ENCODE results near the gene CCDC188.
A peak's percentile ranks its signal among the peaks of the same experiment; 100 is the strongest.

Gene CCDC188

GRCh38 chr22:20131859-20132685 is 18.8 kb downstream of the CCDC188 start:
- DNase-seq: peak; percentile 34

GRCh38 chr22:20131597-20131858 is 19.3 kb downstream of the CCDC188 start, which contains the start of gene ZDHHC8:
TSS of gene ZDHHC8 (plus strand) at chr22:20131804. CDS start at chr22:20131948, 144 bp downstream.
- peak; percentile 65 for DNase-seq

- peak; percentile 85 for DNase-seq
Observed at GRCh38 chr22:20130731-20131596, 19.9 kb downstream of the CCDC188 start.

- DNase-seq: no peak
Observed at GRCh38 chr22:20130319-20130718, 20.5 kb downstream of the CCDC188 start.

GRCh38 chr22:20129747-20130014 is 21.2 kb downstream of the CCDC188 start:
- no peak for DNase-seq

- peak; percentile 56 for DNase-seq
Observed at GRCh38 chr22:20128902-20129746, 21.7 kb downstream of the CCDC188 start.

GRCh38 chr22:20128619-20128901 is 22.3 kb downstream of the CCDC188 start:
- no peak for DNase-seq

GRCh38 chr22:20127869-20128618 is 22.8 kb downstream of the CCDC188 start:
- DNase-seq: no peak

GRCh38 chr22:20127318-20127868 is 23.5 kb downstream of the CCDC188 start:
- no peak for DNase-seq

- no peak for DNase-seq
Observed at GRCh38 chr22:20126284-20127029, 24.4 kb downstream of the CCDC188 start.

GRCh38 chr22:20125201-20126174 is 25.4 kb downstream of the CCDC188 start:
- DNase-seq: no peak

GRCh38 chr22:20124083-20124787 is 26.6 kb downstream of the CCDC188 start:
- no peak for DNase-seq

- no peak for DNase-seq
Observed at GRCh38 chr22:20123366-20124082, 27.3 kb downstream of the CCDC188 start.

GRCh38 chr22:20121856-20122415 is 28.9 kb downstream of the CCDC188 start:
- no peak for DNase-seq

- no peak for DNase-seq
Observed at GRCh38 chr22:20118300-20119020, 32.4 kb downstream of the CCDC188 start.

GRCh38 chr22:20117633-20118299 is 33.1 kb downstream of the CCDC188 start:
- peak; percentile 78 for DNase-seq

GRCh38 chr22:20116951-20117632 is 33.8 kb downstream of the CCDC188 start, which contains the start of gene TRMT2A:
TSS of gene TRMT2A (minus strand) at chr22:20117226. CDS start at chr22:20116906, 320 bp downstream.
- DNase-seq: peak; percentile 97
